Mesenchymal stem cell (in vitro differentiated cells and primary cell): ENCODE data around the gene HNRNPH2. TPM values are rescaled to one million over a fixed set of nuclear protein-coding genes. Genes with fewer than 3 reads are reported as not detected.
A peak's percentile ranks its signal among the peaks of the same experiment; 100 is the strongest.

ENCODE experiments used
- DNase-seq: peaks from one replicate; pipeline ENCODE4 v3.0.0-alpha.2; 2013
- H2AFZ ChIP-seq: one replicate; pipeline ENCODE4 v1.6.1; 2013; ENCODE audit warnings: low read depth, mild to moderate bottlenecking, control low read depth, inconsistent platforms, low read length, moderate library complexity
- H2AK5ac ChIP-seq: 2 replicates; pipeline ENCODE4 v1.6.1; 2013; ENCODE audit warnings: low read length, moderate library complexity, mild to moderate bottlenecking, inconsistent platforms; ENCODE audit not compliant: severe bottlenecking
- H2BK120ac ChIP-seq: one replicate; pipeline ENCODE4 v1.6.1; 2013; ENCODE audit warnings: low read depth, mild to moderate bottlenecking, inconsistent platforms, low read length, moderate library complexity
- H2BK12ac ChIP-seq, 2 experiments: one replicate each; pipeline ENCODE4 v1.6.1; 2013; ENCODE audit warnings: inconsistent platforms in 2 of 2, low read length in 2 of 2, mild to moderate bottlenecking in 2 of 2, moderate library complexity in 2 of 2, control low read depth in 1 of 2
- H2BK15ac ChIP-seq: one replicate; pipeline ENCODE4 v1.6.1; 2013; ENCODE audit warnings: mild to moderate bottlenecking, low read depth, inconsistent platforms; ENCODE audit not compliant: poor library complexity, severe bottlenecking
- H2BK5ac ChIP-seq: 2 replicates; pipeline ENCODE4 v1.6.1; 2013; ENCODE audit warnings: low read depth, mild to moderate bottlenecking, low read length, control low read depth, inconsistent platforms; ENCODE audit not compliant: poor library complexity, severe bottlenecking
- H3K14ac ChIP-seq, 2 experiments: one replicate each; pipeline ENCODE4 v1.6.1; 2013; ENCODE audit warnings: inconsistent platforms in 2 of 2, low read length in 2 of 2, control low read depth in 1 of 2, mild to moderate bottlenecking in 1 of 2, moderate library complexity in 1 of 2
- H3K18ac ChIP-seq, 2 experiments: one replicate each; pipeline ENCODE4 v1.6.1; 2013; ENCODE audit warnings: inconsistent platforms in 2 of 2, low read length in 2 of 2, control low read depth in 1 of 2, low read depth in 1 of 2, mild to moderate bottlenecking in 1 of 2
- H3K23ac ChIP-seq, 2 experiments: one replicate each; pipeline ENCODE4 v1.6.1; 2013; ENCODE audit warnings: inconsistent platforms in 2 of 2, low read length in 2 of 2, mild to moderate bottlenecking in 2 of 2, moderate library complexity in 2 of 2, control low read depth in 1 of 2
- H3K27ac ChIP-seq: 2 replicates; pipeline ENCODE4 v1.5.1; 2013; ENCODE audit warnings: mild to moderate bottlenecking, moderate library complexity, low read length, control low read depth, inconsistent platforms; ENCODE audit not compliant: poor library complexity, severe bottlenecking
- H3K27me3 ChIP-seq, 2 experiments: 2 replicates each; pipeline versions ENCODE4 v1.6.1 to v1.7.0; 2013; ENCODE audit warnings: low read length in 2 of 2, mild to moderate bottlenecking in 2 of 2, moderate library complexity in 2 of 2, control low read depth in 1 of 2, inconsistent platforms in 1 of 2; ENCODE audit not compliant: control insufficient read depth in 1 of 2, insufficient read depth in 1 of 2
- H3K36me3 ChIP-seq, 2 experiments: 2 replicates each; pipeline versions ENCODE4 v1.6.1 to v1.7.0; 2013; ENCODE audit warnings: low read length in 2 of 2, control low read depth in 1 of 2, inconsistent platforms in 1 of 2, low read depth in 1 of 2, mild to moderate bottlenecking in 1 of 2; ENCODE audit not compliant: insufficient read depth in 2 of 2, control insufficient read depth in 1 of 2
- H3K4ac ChIP-seq, 2 experiments: one replicate each; pipeline ENCODE4 v1.6.1; 2013; ENCODE audit warnings: inconsistent platforms in 2 of 2, low read length in 2 of 2, mild to moderate bottlenecking in 2 of 2, moderate library complexity in 2 of 2, control low read depth in 1 of 2, low read depth in 1 of 2
- H3K4me1 ChIP-seq: 2 replicates; pipeline ENCODE4 v1.6.1; 2013; ENCODE audit warnings: low read depth, low read length, control low read depth; ENCODE audit not compliant: control insufficient read depth, insufficient read depth
- H3K4me2 ChIP-seq: 2 replicates; pipeline ENCODE4 v1.6.1; 2013; ENCODE audit warnings: low read length, mild to moderate bottlenecking, inconsistent platforms; ENCODE audit not compliant: poor library complexity, severe bottlenecking
- H3K4me3 ChIP-seq, 2 experiments: 2 replicates each; pipeline versions ENCODE4 v1.5.1 to v1.7.0; 2013; ENCODE audit warnings: low read length in 2 of 2, mild to moderate bottlenecking in 2 of 2, control low read depth in 1 of 2, low read depth in 1 of 2; ENCODE audit not compliant: insufficient read depth in 1 of 2
- H3K79me1 ChIP-seq: replicated peaks from 2 replicates; pipeline ENCODE4 v1.6.1; 2013; ENCODE audit warnings: mild to moderate bottlenecking, control low read depth, low read length, inconsistent platforms; ENCODE audit not compliant: poor library complexity, severe bottlenecking
- H3K9ac ChIP-seq: 2 replicates; pipeline ENCODE4 v1.7.0; 2013; ENCODE audit warnings: mild to moderate bottlenecking, low read length, moderate library complexity
- H3K9me3 ChIP-seq: 2 replicates; pipeline ENCODE4 v1.7.0; 2013; ENCODE audit warnings: mild to moderate bottlenecking, low read length; ENCODE audit not compliant: control insufficient read depth
- H4K8ac ChIP-seq: one replicate; pipeline ENCODE4 v1.6.1; 2013; ENCODE audit warnings: inconsistent platforms, mild to moderate bottlenecking, low read length, moderate library complexity
- H4K91ac ChIP-seq: one replicate; pipeline ENCODE4 v1.6.1; 2013; ENCODE audit warnings: mild to moderate bottlenecking, low read length, inconsistent platforms
- WGBS: methylation state at CpG from one replicate; pipeline ENCODE4 v1.1.7; 2013; ENCODE audit warnings: mixed read lengths; 5-methylcytosine and 5-hydroxymethylcytosine counted together
- polyA plus RNA-seq, 2 experiments: library from polyadenylated mRNA; stranded (reverse); fragments of 200-250 nt; gene quantifications; one replicate each; pipeline ENCODE4 v1.2.3, GENCODE V29; 2013

The HNRNPH2 gene
- polyA plus RNA-seq (2013, experiment 1 of 2): 58.6 TPM
- 60.5 TPM for polyA plus RNA-seq (2013, experiment 2 of 2)

GRCh38 chrX:101407748-101408531 is at the start of gene HNRNPH2, which contains the start of gene GLA:
TSS of gene HNRNPH2 (plus strand) at chrX:101408222. CDS start at chrX:101411989, 3,767 bp downstream.
TSS of gene GLA (minus strand) at chrX:101407925. CDS start at chrX:101407903, 22 bp downstream.
- Histone ChIP-seq H3K4me2 (peak within 1 kb of the TSS; percentile 75), H3K4ac (no peak within 1 kb of the TSS), H2BK12ac (no peak within 1 kb of the TSS), H3K9ac (peak within 1 kb of the TSS; percentile 95), H3K4me3 (peak within 1 kb of the TSS; percentile 72 to 90), H3K18ac (peak within 1 kb of the TSS; percentile 62 to 70), H4K8ac (no peak within 1 kb of the TSS), H3K14ac (no peak within 1 kb of the TSS), H3K27ac (peak within 1 kb of the TSS; percentile 96), H3K4me1 (no peaks in the 10 kb centered on the region), H3K9me3 (no peaks in the 10 kb centered on the region), H2AFZ (peak within 1 kb of the TSS; percentile 53), H4K91ac (peak within 1 kb of the TSS; percentile 39), H3K27me3 (no peaks in the 10 kb centered on the region), H3K36me3 (peaks cover 10 to 12% of the 10 kb centered on the region in 2 experiments), H2BK15ac (no peak within 1 kb of the TSS), H3K23ac (no peak within 1 kb of the TSS), H2BK5ac (peak within 1 kb of the TSS; percentile 94), H2BK120ac (no peak within 1 kb of the TSS), H3K79me1 (peaks cover 1% of the 10 kb centered on the region), H2AK5ac (no peak within 1 kb of the TSS)
- 0% methylated on average over 30 of the region's 47 CpGs for WGBS
- DNase-seq: peak; percentile 99

GRCh38 chrX:101359966-101360365 is 48.1 kb upstream of the HNRNPH2 start:
- Histone ChIP-seq H3K4me3 (no peak overlapping the region), H2AFZ (no peak overlapping the region), H3K27me3 (peaks cover 0 to 51% of the 10 kb centered on the region in 2 experiments), H2BK120ac (no peak overlapping the region), H3K9me3 (no peaks in the 10 kb centered on the region), H4K91ac (no peak overlapping the region), H2AK5ac (no peak overlapping the region), H3K14ac (no peak overlapping the region), H3K9ac (no peak overlapping the region), H3K27ac (no peak overlapping the region), H2BK5ac (no peak overlapping the region), H3K4me2 (no peak overlapping the region), H3K36me3 (no peaks in the 10 kb centered on the region), H3K23ac (no peak overlapping the region), H2BK12ac (no peak overlapping the region), H2BK15ac (no peak overlapping the region), H3K79me1 (no peaks in the 10 kb centered on the region), H3K4ac (no peak overlapping the region), H4K8ac (no peak overlapping the region), H3K18ac (no peak overlapping the region), H3K4me1 (peaks cover 1% of the 10 kb centered on the region)
- no CpG with 5 or more reads among the region's 1 CpG for WGBS
- no peak for DNase-seq

GRCh38 chrX:101360390-101360789 is 47.6 kb upstream of the HNRNPH2 start:
- peaks cover 0 to 55% of the 10 kb centered on the region in 2 experiments for H3K27me3 ChIP-seq
- no peak for DNase-seq
- H3K4ac ChIP-seq: no peak overlapping the region
- H3K27ac ChIP-seq: no peak overlapping the region
- peaks cover 1% of the 10 kb centered on the region for H3K4me1 ChIP-seq
- H3K4me3 ChIP-seq: no peak overlapping the region
- no peak overlapping the region for H2AK5ac ChIP-seq
- no peak overlapping the region for H4K8ac ChIP-seq
- no peaks in the 10 kb centered on the region for H3K36me3 ChIP-seq
- no peak overlapping the region for H2AFZ ChIP-seq
- H3K4me2 ChIP-seq: no peak overlapping the region
- no peak overlapping the region for H2BK120ac ChIP-seq
- H2BK15ac ChIP-seq: no peak overlapping the region
- H3K14ac ChIP-seq: no peak overlapping the region
- no peak overlapping the region for H3K9ac ChIP-seq
- no peak overlapping the region for H2BK12ac ChIP-seq
- no peak overlapping the region for H2BK5ac ChIP-seq
- H3K23ac ChIP-seq: no peak overlapping the region
- no peak overlapping the region for H3K18ac ChIP-seq
- no peaks in the 10 kb centered on the region for H3K9me3 ChIP-seq
- no peaks in the 10 kb centered on the region for H3K79me1 ChIP-seq
- 92% methylated on average over 4 of the region's 7 CpGs for WGBS
- H4K91ac ChIP-seq: no peak overlapping the region

GRCh38 chrX:101362116-101362515 is 45.9 kb upstream of the HNRNPH2 start:
- Histone ChIP-seq H3K9ac (no peak overlapping the region), H3K14ac (no peak overlapping the region), H3K27me3 (peaks cover 0 to 45% of the 10 kb centered on the region in 2 experiments), H3K4ac (no peak overlapping the region), H3K27ac (no peak overlapping the region), H3K36me3 (no peaks in the 10 kb centered on the region), H3K23ac (no peak overlapping the region), H2BK15ac (no peak overlapping the region), H3K4me3 (no peak overlapping the region), H2BK120ac (no peak overlapping the region), H2BK12ac (no peak overlapping the region), H4K91ac (no peak overlapping the region), H3K79me1 (no peaks in the 10 kb centered on the region), H4K8ac (no peak overlapping the region), H2AFZ (no peak overlapping the region), H3K4me1 (peaks cover 1% of the 10 kb centered on the region), H3K18ac (no peak overlapping the region), H2BK5ac (no peak overlapping the region), H2AK5ac (no peak overlapping the region), H3K9me3 (no peaks in the 10 kb centered on the region), H3K4me2 (no peak overlapping the region)
- DNase-seq: no peak
- 82% methylated on average over 3 of the region's 3 CpGs for WGBS
